ENCODE data around the gene ST7L.

DNA sequence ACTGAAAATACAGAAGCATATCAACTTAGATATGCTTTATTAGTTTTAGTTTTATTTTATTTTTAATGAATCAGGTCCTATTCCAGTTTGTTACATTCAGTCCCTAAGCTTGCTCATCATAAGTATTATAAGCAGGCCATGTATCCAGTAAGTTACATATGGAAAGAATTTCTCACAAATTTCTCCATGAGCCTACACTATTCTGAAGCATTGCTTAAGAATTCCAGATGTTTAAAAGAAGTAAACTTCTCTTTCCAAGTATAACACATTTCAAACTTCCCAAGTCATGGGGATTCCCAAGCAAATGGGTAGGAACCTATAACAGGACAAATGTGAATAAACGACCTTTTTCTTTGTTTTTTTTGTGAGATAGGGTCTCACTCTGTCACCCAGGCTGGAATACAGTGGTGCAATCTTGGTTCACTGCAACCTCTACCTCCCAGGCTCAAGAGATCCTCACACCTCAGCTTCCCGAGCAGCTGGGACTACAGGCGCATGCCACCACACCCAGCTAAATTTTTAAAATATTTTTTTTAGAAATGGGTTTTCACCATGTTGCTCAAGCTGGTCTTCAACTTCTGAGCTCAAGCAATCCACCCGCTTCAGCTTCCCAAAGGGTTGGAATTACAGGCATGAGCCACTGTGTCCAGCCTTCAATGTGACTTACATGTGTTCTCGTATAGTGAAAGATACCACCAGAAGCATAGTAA lies 39.0 kb downstream of the ST7L start:
- TF ChIP-seq POLR2A (IDR thresholded peaks at IDR 0.05; ENCODE audit: low read depth, low read length) (no peak), CTCF (IDR thresholded peaks at IDR 0.05; ENCODE audit: extremely low read depth in 1 of 2, insufficient read depth in 1 of 2, low read depth in 1 of 2, low read length in 2 of 2) (no peak), FOS (IDR thresholded peaks at IDR 0.05; ENCODE audit: borderline replicate concordance, insufficient read depth, low read length) (no peak), EZH2 (IDR thresholded peaks at IDR 0.05; ENCODE audit: borderline replicate concordance, low read depth, low read length, severe bottlenecking) (no peak), POLR2AphosphoS5 (IDR thresholded peaks at IDR 0.05; ENCODE audit: insufficient read depth, low read depth, low read length) (no peak), GATA2 (IDR thresholded peaks at IDR 0.05; ENCODE audit: insufficient read depth, insufficient read length, low read depth, low read length) (no peak), MAX (IDR thresholded peaks at IDR 0.05; ENCODE audit: insufficient read depth, insufficient read length) (no peak)
